GM18517 (cell line): Measurements from ENCODE around the gene TNFRSF13B.
"Not testable (repeated sequence)": the region's sequence is repeated elsewhere in the genome, so short reads cannot be mapped to it uniquely, and the experiment has no call there.

Experiments used
- ATAC-seq: cut with Tn5 transposase; IDR thresholded peaks from one replicate; pipeline ENCODE4 v1.9.1; 2021; ENCODE audit warnings: mild to moderate bottlenecking, moderate library complexity; ENCODE audit not compliant: unreplicated experiment

TNFRSF13B gene

GRCh38 chr17:17007891-17008290 is 36.0 kb upstream of the TNFRSF13B start:
- ATAC-seq, result not testable (repeated sequence)

- not testable (repeated sequence) for ATAC-seq
These were observed 33.2 kb upstream of the TNFRSF13B start for GRCh38 chr17:17004997-17005614.

GRCh38 chr17:17004251-17004996 is 32.5 kb upstream of the TNFRSF13B start:
- ATAC-seq, result no peak

GRCh38 chr17:17002731-17003715 is 31.1 kb upstream of the TNFRSF13B start:
- not testable (repeated sequence) for ATAC-seq

GRCh38 chr17:17001874-17002520 is 30.1 kb upstream of the TNFRSF13B start:
- no peak for ATAC-seq

GRCh38 chr17:17001076-17001777 is 29.3 kb upstream of the TNFRSF13B start:
- ATAC-seq, result no peak

- no peak for ATAC-seq
These were observed 28.2 kb upstream of the TNFRSF13B start for GRCh38 chr17:16999931-17000625.

GRCh38 chr17:16997514-16998429 is 25.9 kb upstream of the TNFRSF13B start:
- no peak for ATAC-seq

GRCh38 chr17:16996726-16997125 is 24.8 kb upstream of the TNFRSF13B start:
- ATAC-seq, result not testable (repeated sequence)

GRCh38 chr17:16995930-16996329 is 24.0 kb upstream of the TNFRSF13B start:
- ATAC-seq, result no peak

GRCh38 chr17:16994631-16995030 is 22.7 kb upstream of the TNFRSF13B start:
- ATAC-seq, result no peak

GRCh38 chr17:16991349-16992009 is 19.6 kb upstream of the TNFRSF13B start:
- ATAC-seq, result no peak

GRCh38 chr17:16989953-16990860 is 18.3 kb upstream of the TNFRSF13B start:
- no peak for ATAC-seq

GRCh38 chr17:16989230-16989952 is 17.5 kb upstream of the TNFRSF13B start:
- peak; percentile 29 for ATAC-seq

- ATAC-seq, result peak; percentile 15
These were observed 16.9 kb upstream of the TNFRSF13B start for GRCh38 chr17:16988749-16989229.
